ENCODE data around the gene MC3R. TPM values are rescaled to one million over a fixed set of nuclear protein-coding genes. Genes with fewer than 3 reads are reported as not detected.

The MC3R gene
- total RNA-seq, 4 donors from 2014 or later = not detected

DNA sequence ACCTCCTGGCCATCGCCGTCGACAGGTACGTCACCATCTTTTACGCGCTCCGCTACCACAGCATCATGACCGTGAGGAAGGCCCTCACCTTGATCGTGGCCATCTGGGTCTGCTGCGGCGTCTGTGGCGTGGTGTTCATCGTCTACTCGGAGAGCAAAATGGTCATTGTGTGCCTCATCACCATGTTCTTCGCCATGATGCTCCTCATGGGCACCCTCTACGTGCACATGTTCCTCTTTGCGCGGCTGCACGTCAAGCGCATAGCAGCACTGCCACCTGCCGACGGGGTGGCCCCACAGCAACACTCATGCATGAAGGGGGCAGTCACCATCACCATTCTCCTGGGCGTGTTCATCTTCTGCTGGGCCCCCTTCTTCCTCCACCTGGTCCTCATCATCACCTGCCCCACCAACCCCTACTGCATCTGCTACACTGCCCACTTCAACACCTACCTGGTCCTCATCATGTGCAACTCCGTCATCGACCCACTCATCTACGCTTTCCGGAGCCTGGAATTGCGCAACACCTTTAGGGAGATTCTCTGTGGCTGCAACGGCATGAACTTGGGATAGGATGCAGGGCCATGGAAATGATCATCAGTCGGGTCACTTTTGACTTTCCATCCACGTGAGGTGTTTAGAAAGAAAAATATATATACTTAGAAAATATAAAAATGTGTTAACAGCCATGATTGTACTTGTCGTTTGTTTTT lies 868 bp downstream of the MC3R start:
- TF ChIP-seq, protein P1, sequence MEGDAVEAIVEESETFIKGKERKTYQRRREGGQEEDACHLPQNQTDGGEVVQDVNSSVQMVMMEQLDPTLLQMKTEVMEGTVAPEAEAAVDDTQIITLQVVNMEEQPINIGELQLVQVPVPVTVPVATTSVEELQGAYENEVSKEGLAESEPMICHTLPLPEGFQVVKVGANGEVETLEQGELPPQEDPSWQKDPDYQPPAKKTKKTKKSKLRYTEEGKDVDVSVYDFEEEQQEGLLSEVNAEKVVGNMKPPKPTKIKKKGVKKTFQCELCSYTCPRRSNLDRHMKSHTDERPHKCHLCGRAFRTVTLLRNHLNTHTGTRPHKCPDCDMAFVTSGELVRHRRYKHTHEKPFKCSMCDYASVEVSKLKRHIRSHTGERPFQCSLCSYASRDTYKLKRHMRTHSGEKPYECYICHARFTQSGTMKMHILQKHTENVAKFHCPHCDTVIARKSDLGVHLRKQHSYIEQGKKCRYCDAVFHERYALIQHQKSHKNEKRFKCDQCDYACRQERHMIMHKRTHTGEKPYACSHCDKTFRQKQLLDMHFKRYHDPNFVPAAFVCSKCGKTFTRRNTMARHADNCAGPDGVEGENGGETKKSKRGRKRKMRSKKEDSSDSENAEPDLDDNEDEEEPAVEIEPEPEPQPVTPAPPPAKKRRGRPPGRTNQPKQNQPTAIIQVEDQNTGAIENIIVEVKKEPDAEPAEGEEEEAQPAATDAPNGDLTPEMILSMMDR (IDR thresholded peaks at IDR 0.05; ENCODE audit: low read depth) = no peak

DNA sequence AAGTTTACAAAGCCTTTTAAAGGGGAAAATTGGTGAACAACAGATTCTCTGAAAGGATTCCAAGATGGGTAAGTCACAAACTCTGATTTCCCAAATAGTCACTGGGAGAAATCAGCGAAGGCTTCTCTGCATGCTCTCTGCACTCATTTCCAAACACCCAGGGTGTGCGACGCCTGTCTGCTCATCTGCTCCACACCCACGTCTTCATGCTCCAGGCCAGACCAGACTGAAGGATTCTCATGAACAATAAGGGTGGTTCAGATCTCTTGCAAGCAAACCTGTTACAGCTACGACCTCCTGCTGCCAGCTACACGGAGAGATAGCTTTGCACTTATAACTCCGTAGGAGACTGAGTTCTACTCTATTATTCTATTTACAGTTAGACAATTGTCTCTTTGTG lies 1.4 kb downstream of the MC3R start:
- TF ChIP-seq, protein P1 (IDR thresholded peaks at IDR 0.05; ENCODE audit: low read depth) = no peak

DNA sequence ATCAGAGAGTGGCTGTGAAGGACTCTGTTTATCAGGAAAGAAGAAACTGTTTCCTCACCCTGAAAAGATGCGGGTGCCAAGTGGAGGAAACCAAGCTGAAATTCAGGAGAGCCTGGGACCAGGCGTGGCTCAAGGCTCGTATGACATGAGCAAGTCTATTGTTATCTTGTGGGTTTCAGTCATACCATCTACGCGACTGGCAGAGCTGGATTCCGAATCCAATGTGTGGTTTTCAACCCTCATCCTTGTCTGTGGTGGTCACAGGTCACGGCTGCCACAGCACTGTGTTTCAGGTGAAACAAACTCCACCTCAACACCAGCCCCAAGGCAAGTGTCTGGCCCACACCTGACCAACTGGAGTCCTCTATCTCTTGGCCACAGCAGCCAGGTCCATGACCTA lies 9.1 kb downstream of the MC3R start:
- TF ChIP-seq, protein P1 (IDR thresholded peaks at IDR 0.05; ENCODE audit: low read depth) = no peak

DNA sequence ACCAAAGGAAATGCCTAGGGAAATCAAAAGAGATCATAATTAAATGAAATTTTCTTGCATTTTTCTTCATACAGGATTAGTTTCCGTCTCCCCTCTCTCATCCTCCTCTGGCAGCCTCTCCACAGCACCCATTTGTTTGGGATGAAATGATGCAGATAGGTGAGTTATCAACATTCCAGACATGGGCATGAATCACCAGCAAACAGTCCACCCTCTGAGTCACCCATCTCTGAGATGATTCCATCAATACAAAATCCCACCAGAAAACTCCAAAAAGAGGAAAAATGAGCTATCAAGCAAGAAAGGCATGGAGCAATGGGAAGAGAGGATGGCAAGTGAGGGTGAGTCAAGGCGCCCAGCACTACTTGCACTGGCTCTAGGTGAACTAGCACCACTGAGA lies 11.4 kb downstream of the MC3R start:
- TF ChIP-seq, protein P1 (IDR thresholded peaks at IDR 0.05; ENCODE audit: low read depth) = no peak

DNA sequence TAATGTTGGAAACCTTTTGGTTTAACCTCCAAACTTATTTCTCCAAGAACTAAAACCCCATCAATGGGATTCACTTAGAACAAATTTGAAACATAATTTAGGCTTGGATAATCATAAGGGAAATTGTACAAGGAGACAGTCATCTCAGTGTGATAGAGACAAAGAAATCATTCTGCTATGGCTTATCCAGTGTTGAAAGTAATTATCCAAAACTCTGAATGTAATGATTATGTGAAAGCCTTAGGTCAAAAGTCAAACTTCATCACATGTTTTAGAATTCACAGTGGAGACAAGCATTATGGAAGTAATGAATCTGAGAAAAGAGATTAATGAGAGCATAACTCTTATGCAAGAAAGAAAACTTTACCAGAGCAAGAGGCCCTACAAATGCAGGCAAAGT lies 20.0 kb downstream of the MC3R start:
- TF ChIP-seq, protein P1 (IDR thresholded peaks at IDR 0.05; ENCODE audit: low read depth) = no peak

DNA sequence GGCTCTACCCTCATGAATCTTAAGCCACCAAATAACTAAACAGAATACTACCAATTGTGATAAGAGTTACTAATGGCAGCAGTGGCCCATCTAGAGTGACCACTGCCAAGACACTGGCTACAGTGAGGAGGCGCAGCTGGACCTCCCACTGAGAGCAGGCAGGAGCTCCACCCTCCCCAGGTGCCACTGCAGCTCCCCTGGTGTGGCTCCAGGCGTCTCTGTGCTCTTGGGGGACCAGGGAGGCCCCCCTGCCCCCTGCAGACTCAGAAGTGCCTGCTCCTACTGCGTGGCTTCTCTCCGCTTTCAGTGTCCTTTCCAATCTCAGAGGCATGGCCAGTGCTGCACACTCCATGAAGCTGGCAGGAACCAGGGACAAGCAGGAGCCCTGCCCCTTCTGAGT lies 23.4 kb downstream of the MC3R start:
- TF ChIP-seq, protein P1 (IDR thresholded peaks at IDR 0.05; ENCODE audit: low read depth) = no peak

DNA sequence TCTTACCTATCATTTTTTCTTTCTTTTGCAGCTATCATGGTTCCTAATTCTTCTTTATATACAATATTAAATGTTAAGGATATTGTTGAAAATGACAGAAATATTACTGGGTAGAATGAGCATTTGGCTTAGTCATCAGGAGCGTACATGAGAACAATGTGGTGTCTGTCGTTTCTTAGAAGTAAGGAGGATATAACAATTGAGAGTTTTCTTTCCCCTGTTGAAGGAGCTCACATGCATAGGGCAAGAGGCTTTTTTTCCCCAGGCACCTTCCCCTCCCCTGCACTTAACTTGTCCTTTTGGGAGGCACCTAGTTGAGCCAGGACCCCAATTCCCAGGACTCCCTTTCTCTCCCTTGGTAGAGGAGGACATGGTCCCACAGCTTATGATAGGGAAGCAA lies 25.0 kb downstream of the MC3R start:
- TF ChIP-seq, protein P1 (IDR thresholded peaks at IDR 0.05; ENCODE audit: low read depth) = no peak

Measured in subcutaneous adipose tissue (tissue), 4 donors.